Measurements from ENCODE around the gene CBLN3.

Gene CBLN3

DNA sequence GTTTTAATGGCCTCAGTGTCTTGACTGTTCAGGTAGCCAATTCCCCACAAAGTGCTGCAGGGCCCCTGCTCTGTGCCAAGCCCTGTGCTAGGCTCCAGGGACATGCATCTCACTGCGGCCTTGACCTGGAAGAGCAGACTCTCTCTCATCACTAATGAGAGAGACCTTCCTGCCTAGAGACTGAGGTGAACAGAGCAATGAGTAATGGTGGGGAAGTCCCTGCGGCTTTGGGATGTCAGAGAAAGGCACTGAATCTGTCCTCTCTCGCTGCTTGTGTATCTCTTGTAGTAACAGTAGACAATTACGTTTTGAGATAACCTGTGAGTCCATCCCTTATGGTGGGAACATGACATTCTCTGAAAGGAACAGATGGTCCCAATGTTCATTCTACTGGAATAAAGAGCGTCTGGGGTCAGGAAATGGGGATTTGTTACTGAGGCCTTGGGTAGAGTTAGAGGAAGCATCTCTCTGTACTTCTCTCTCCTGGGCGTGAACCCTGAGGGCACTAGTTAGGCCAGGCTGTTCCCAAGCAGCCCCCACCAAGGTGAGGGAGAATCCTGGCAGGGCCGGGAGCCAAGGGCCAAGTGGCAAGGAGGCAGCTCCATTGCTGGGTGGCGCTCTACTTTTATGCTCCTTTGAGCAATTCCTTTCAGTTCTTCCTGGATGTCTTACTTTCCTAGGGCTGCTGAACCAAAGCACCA lies 48.0 kb downstream of the CBLN3 start:
- no peaks in the 10 kb centered on the region for H3K4me1 ChIP-seq (ENCODE audit: control insufficient read depth, low read depth, low read length)
- WGBS (ENCODE audit: extremely low coverage, insufficient coverage, low lambda C conversion rate), result no CpG with 5 or more reads among the region's 8 CpGs
- no peaks in the 10 kb centered on the region for H3K79me1 ChIP-seq (ENCODE audit: low read length)

GRCh38 chr14:24379907-24380730 lies 49.3 kb downstream of the CBLN3 start:
- no peaks in the 10 kb centered on the region for H3K79me2 ChIP-seq (ENCODE audit: control insufficient read depth, insufficient read depth, low read length)
- no peak for DNase-seq
- no peak overlapping the region for H3K56ac ChIP-seq (ENCODE audit: low read length)
- no peak overlapping the region for H4K5ac ChIP-seq (ENCODE audit: low read length)
- no peak overlapping the region for H3K4me2 ChIP-seq (ENCODE audit: low read length)
- no peak overlapping the region for H2BK120ac ChIP-seq (ENCODE audit: low read depth, low read length)
- no peak overlapping the region for H4K8ac ChIP-seq (ENCODE audit: low read depth, low read length)
- H3K36me3 ChIP-seq (ENCODE audit: control insufficient read depth, insufficient read depth, low read length), result no peaks in the 10 kb centered on the region
- H3K9ac ChIP-seq (ENCODE audit: low read length), result no peak overlapping the region
- H3K27ac ChIP-seq (ENCODE audit: low read depth, low read length), result no peak overlapping the region
- H3K18ac ChIP-seq (ENCODE audit: low read length), result no peak overlapping the region
- no peaks in the 10 kb centered on the region for H3K27me3 ChIP-seq (ENCODE audit: insufficient read depth, low read length, poor library complexity)
- H3K23ac ChIP-seq (ENCODE audit: low read length), result no peak overlapping the region
- H3K4me3 ChIP-seq (ENCODE audit: low read length), result no peak overlapping the region
- H3K4ac ChIP-seq (ENCODE audit: low read depth, low read length), result no peak overlapping the region
- WGBS (ENCODE audit: extremely low coverage, insufficient coverage, low lambda C conversion rate), result no CpG with 5 or more reads among the region's 15 CpGs
- H3K79me1 ChIP-seq (ENCODE audit: low read length), result no peaks in the 10 kb centered on the region
- peaks cover 3% of the 10 kb centered on the region for H3K4me1 ChIP-seq (ENCODE audit: control insufficient read depth, low read depth, low read length)
- H2BK5ac ChIP-seq (ENCODE audit: low read length), result no peak overlapping the region
- no peak overlapping the region for H2BK15ac ChIP-seq (replicated peaks; ENCODE audit: low read depth)
- H2AK5ac ChIP-seq (ENCODE audit: low read length), result no peak overlapping the region

More for the DNA sequence above, 48.0 kb downstream of the CBLN3 start:
- no peak overlapping the region for H2BK120ac ChIP-seq (ENCODE audit: low read depth, low read length)
- H2BK5ac ChIP-seq (ENCODE audit: low read length), result no peak overlapping the region
- no peak overlapping the region for H4K8ac ChIP-seq (ENCODE audit: low read depth, low read length)
- no peak overlapping the region for H3K4me2 ChIP-seq (ENCODE audit: low read length)
- H3K27ac ChIP-seq (ENCODE audit: low read depth, low read length), result no peak overlapping the region
- no peak overlapping the region for H3K23ac ChIP-seq (ENCODE audit: low read length)
- no peak overlapping the region for H2BK15ac ChIP-seq (replicated peaks; ENCODE audit: low read depth)
- no peaks in the 10 kb centered on the region for H3K79me2 ChIP-seq (ENCODE audit: control insufficient read depth, insufficient read depth, low read length)
- no peak overlapping the region for H3K56ac ChIP-seq (ENCODE audit: low read length)
- H3K4me3 ChIP-seq (ENCODE audit: low read length), result no peak overlapping the region
- no peaks in the 10 kb centered on the region for H3K36me3 ChIP-seq (ENCODE audit: control insufficient read depth, insufficient read depth, low read length)
- no peak overlapping the region for H3K4ac ChIP-seq (ENCODE audit: low read depth, low read length)
- DNase-seq, result no peak
- H3K9ac ChIP-seq (ENCODE audit: low read length), result no peak overlapping the region
- H3K27me3 ChIP-seq (ENCODE audit: insufficient read depth, low read length, poor library complexity), result no peaks in the 10 kb centered on the region
- H4K5ac ChIP-seq (ENCODE audit: low read length), result no peak overlapping the region
- no peak overlapping the region for H2AK5ac ChIP-seq (ENCODE audit: low read length)
- H3K18ac ChIP-seq (ENCODE audit: low read length), result no peak overlapping the region

GRCh38 chr14:24378981-24379906 lies 50.2 kb downstream of the CBLN3 start:
- no peak overlapping the region for H2BK15ac ChIP-seq (replicated peaks; ENCODE audit: low read depth)
- no peak overlapping the region for H2AK5ac ChIP-seq (ENCODE audit: low read length)
- H2BK5ac ChIP-seq (ENCODE audit: low read length), result no peak overlapping the region
- no peaks in the 10 kb centered on the region for H3K79me1 ChIP-seq (ENCODE audit: low read length)
- H3K4me3 ChIP-seq (ENCODE audit: low read length), result no peak overlapping the region
- peaks cover 3% of the 10 kb centered on the region for H3K4me1 ChIP-seq (ENCODE audit: control insufficient read depth, low read depth, low read length)
- H3K4ac ChIP-seq (ENCODE audit: low read depth, low read length), result no peak overlapping the region
- no peaks in the 10 kb centered on the region for H3K79me2 ChIP-seq (ENCODE audit: control insufficient read depth, insufficient read depth, low read length)
- H3K23ac ChIP-seq (ENCODE audit: low read length), result no peak overlapping the region
- WGBS (ENCODE audit: extremely low coverage, insufficient coverage, low lambda C conversion rate), result no CpG with 5 or more reads among the region's 7 CpGs
- H4K8ac ChIP-seq (ENCODE audit: low read depth, low read length), result no peak overlapping the region
- H3K27me3 ChIP-seq (ENCODE audit: insufficient read depth, low read length, poor library complexity), result no peaks in the 10 kb centered on the region
- H3K36me3 ChIP-seq (ENCODE audit: control insufficient read depth, insufficient read depth, low read length), result no peaks in the 10 kb centered on the region
- H3K18ac ChIP-seq (ENCODE audit: low read length), result no peak overlapping the region
- no peak overlapping the region for H3K56ac ChIP-seq (ENCODE audit: low read length)
- no peak overlapping the region for H3K27ac ChIP-seq (ENCODE audit: low read depth, low read length)
- H2BK120ac ChIP-seq (ENCODE audit: low read depth, low read length), result no peak overlapping the region
- no peak for DNase-seq
- no peak overlapping the region for H4K5ac ChIP-seq (ENCODE audit: low read length)
- no peak overlapping the region for H3K4me2 ChIP-seq (ENCODE audit: low read length)
- no peak overlapping the region for H3K9ac ChIP-seq (ENCODE audit: low read length)

- Histone ChIP-seq H3K36me3 (ENCODE audit: control insufficient read depth, insufficient read depth, low read length) (no peaks in the 10 kb centered on the region), H3K56ac (ENCODE audit: low read length) (no peak overlapping the region), H2BK15ac (replicated peaks; ENCODE audit: low read depth) (no peak overlapping the region), H3K27me3 (ENCODE audit: insufficient read depth, low read length, poor library complexity) (no peaks in the 10 kb centered on the region), H3K23ac (ENCODE audit: low read length) (no peak overlapping the region), H3K4me1 (ENCODE audit: control insufficient read depth, low read depth, low read length) (peaks cover 3% of the 10 kb centered on the region), H4K5ac (ENCODE audit: low read length) (no peak overlapping the region), H3K27ac (ENCODE audit: low read depth, low read length) (no peak overlapping the region), H3K4me3 (ENCODE audit: low read length) (no peak overlapping the region), H3K18ac (ENCODE audit: low read length) (no peak overlapping the region), H3K79me2 (ENCODE audit: control insufficient read depth, insufficient read depth, low read length) (no peaks in the 10 kb centered on the region), H2AK5ac (ENCODE audit: low read length) (no peak overlapping the region), H3K4me2 (ENCODE audit: low read length) (no peak overlapping the region), H2BK120ac (ENCODE audit: low read depth, low read length) (no peak overlapping the region), H4K8ac (ENCODE audit: low read depth, low read length) (no peak overlapping the region), H3K79me1 (ENCODE audit: low read length) (no peaks in the 10 kb centered on the region), H2BK5ac (ENCODE audit: low read length) (no peak overlapping the region), H3K9ac (ENCODE audit: low read length) (no peak overlapping the region), H3K4ac (ENCODE audit: low read depth, low read length) (no peak overlapping the region)
- WGBS (ENCODE audit: extremely low coverage, insufficient coverage, low lambda C conversion rate), result no CpG with 5 or more reads among the region's 3 CpGs
- DNase-seq, result no peak
These were observed 51.1 kb downstream of the CBLN3 start for GRCh38 chr14:24378327-24378726.

DNA sequence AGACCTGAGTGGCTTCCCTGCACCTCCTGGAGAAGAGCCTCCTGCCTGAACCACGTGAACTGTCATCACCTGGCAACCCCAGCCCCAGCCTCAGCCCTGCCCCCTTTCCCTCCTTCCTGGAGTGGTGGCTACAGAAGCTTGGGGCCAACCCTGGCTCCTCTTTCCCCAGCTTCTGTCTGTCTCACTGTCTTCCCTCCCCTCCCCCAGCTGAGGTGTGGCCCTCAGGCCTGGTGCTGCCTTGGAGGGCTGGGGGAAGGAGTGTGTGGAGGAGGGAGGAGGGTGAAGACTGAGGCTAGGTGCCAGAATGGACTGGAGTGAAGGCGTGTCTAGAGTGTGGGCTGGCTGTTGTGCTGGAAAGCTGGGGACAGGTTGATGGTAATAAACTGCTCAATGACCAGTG lies 51.8 kb downstream of the CBLN3 start:
- Histone ChIP-seq H3K79me1 (ENCODE audit: low read length) (no peaks in the 10 kb centered on the region), H3K4me1 (ENCODE audit: control insufficient read depth, low read depth, low read length) (peaks cover 3% of the 10 kb centered on the region), H3K27me3 (ENCODE audit: insufficient read depth, low read length, poor library complexity) (no peaks in the 10 kb centered on the region), H3K56ac (ENCODE audit: low read length) (no peak overlapping the region), H2BK120ac (ENCODE audit: low read depth, low read length) (no peak overlapping the region), H3K9ac (ENCODE audit: low read length) (no peak overlapping the region), H4K5ac (ENCODE audit: low read length) (no peak overlapping the region), H2BK5ac (ENCODE audit: low read length) (no peak overlapping the region), H3K4ac (ENCODE audit: low read depth, low read length) (no peak overlapping the region), H3K18ac (ENCODE audit: low read length) (no peak overlapping the region), H3K4me3 (ENCODE audit: low read length) (no peak overlapping the region), H4K8ac (ENCODE audit: low read depth, low read length) (no peak overlapping the region), H3K27ac (ENCODE audit: low read depth, low read length) (no peak overlapping the region), H3K23ac (ENCODE audit: low read length) (no peak overlapping the region), H3K4me2 (ENCODE audit: low read length) (no peak overlapping the region), H2BK15ac (replicated peaks; ENCODE audit: low read depth) (no peak overlapping the region), H3K79me2 (ENCODE audit: control insufficient read depth, insufficient read depth, low read length) (no peaks in the 10 kb centered on the region), H2AK5ac (ENCODE audit: low read length) (no peak overlapping the region), H3K36me3 (ENCODE audit: control insufficient read depth, insufficient read depth, low read length) (no peaks in the 10 kb centered on the region)
- no peak for DNase-seq
- no CpG with 5 or more reads among the region's 2 CpGs for WGBS (ENCODE audit: extremely low coverage, insufficient coverage, low lambda C conversion rate)
